ENCODE results near the gene JAZF1.

DNA sequence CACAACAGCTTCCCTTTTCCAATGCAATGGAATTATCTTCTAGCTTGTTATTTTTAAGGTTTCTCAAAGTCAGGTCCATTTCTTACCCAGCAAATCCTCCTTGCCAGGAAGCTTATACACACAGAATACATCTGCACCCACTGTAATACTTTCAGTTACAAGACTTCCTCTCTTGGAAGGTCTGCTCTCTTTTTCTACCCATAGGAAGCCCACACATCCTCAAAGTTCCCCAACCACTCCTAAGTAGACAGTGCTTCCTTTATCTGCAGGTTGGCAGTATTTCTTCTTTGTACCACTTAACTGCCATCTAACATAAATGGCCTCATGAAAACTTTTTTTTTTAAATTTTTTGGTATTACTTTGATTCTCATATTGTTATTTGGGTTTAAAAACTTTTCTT, 285.0 kb downstream of the JAZF1 start:
- TF ChIP-seq TAF1 (IDR thresholded peaks at IDR 0.05; ENCODE audit: borderline replicate concordance, insufficient read depth, low read length) (no peak), POLR2AphosphoS5 (IDR thresholded peaks at IDR 0.05; ENCODE audit: low read depth, low read length) (no peak), FOXP2 (optimal IDR thresholded peaks at IDR 0.05; ENCODE audit: borderline replicate concordance, extremely low read depth, extremely low read length, insufficient read depth) (no peak)
- TF ChIP-seq, protein P1, sequence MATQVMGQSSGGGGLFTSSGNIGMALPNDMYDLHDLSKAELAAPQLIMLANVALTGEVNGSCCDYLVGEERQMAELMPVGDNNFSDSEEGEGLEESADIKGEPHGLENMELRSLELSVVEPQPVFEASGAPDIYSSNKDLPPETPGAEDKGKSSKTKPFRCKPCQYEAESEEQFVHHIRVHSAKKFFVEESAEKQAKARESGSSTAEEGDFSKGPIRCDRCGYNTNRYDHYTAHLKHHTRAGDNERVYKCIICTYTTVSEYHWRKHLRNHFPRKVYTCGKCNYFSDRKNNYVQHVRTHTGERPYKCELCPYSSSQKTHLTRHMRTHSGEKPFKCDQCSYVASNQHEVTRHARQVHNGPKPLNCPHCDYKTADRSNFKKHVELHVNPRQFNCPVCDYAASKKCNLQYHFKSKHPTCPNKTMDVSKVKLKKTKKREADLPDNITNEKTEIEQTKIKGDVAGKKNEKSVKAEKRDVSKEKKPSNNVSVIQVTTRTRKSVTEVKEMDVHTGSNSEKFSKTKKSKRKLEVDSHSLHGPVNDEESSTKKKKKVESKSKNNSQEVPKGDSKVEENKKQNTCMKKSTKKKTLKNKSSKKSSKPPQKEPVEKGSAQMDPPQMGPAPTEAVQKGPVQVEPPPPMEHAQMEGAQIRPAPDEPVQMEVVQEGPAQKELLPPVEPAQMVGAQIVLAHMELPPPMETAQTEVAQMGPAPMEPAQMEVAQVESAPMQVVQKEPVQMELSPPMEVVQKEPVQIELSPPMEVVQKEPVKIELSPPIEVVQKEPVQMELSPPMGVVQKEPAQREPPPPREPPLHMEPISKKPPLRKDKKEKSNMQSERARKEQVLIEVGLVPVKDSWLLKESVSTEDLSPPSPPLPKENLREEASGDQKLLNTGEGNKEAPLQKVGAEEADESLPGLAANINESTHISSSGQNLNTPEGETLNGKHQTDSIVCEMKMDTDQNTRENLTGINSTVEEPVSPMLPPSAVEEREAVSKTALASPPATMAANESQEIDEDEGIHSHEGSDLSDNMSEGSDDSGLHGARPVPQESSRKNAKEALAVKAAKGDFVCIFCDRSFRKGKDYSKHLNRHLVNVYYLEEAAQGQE (IDR thresholded peaks at IDR 0.05; ENCODE audit: insufficient read depth in 1 of 2, low read depth in 2 of 2, low read length in 2 of 2): no peak
